GM12878 (cell line): ENCODE measurements around the gene ICA1. TPM values are rescaled to one million over a fixed set of nuclear protein-coding genes. Genes with fewer than 3 reads are reported as not detected.

ENCODE experiments used
- ATAC-seq: fragments of 200-7000 bp; cut with Tn5 transposase; 3 replicates; pipeline ENCODE4 v1.9.1; 2020; ENCODE audit warnings: mild to moderate bottlenecking, moderate library complexity
- BruUV-seq: library from RNA; stranded (reverse); fragments of 400-500 nt; replicated peaks from 2 replicates; lab custom pipeline; 2021; lab: Mats Ljungman, UMichigan
- CTCF ChIA-PET: fragments of 300-600 bp; sonication (Branson Sonifier 250); formaldehyde crosslinking; extraction: SDS; loops from one replicate; lab custom pipeline; 2021; ENCODE audit warnings: inconsistent platforms; lab: Yijun Ruan, JAX
- POLR2A ChIA-PET: fragments of 350-600 bp; formaldehyde crosslinking; extraction: SDS; loops from one replicate; lab custom pipeline; 2021; ENCODE audit warnings: inconsistent platforms; lab: Charles Lee
- RAD21 ChIA-PET: fragments of 300-600 bp; sonication (Branson Sonifier 250); formaldehyde crosslinking; loops from one replicate; lab custom pipeline; 2023; ENCODE audit warnings: antibody characterized with exemption; ENCODE audit not compliant: unreplicated experiment; lab: Charles Lee
- SMC1A ChIA-PET: fragments of 300-600 bp; sonication (Branson Sonifier 250); formaldehyde crosslinking; loops from one replicate; lab custom pipeline; 2023; ENCODE audit not compliant: unreplicated experiment, uncharacterized antibody; lab: Charles Lee
- DNase-seq: peaks from one replicate; pipeline ENCODE4 v3.0.0-alpha.2; 2011; ENCODE audit warnings: low read depth, low spot score
- FAIRE-seq: peaks from 3 replicates; lab custom pipeline; 2011; peaks lifted over from hg19 to GRCh38; lab: Jason Lieb, UNC
- H2AFZ ChIP-seq: 2 replicates; pipeline ENCODE4 v1.6.0; 2011; ENCODE audit warnings: low read depth, low read length, control low read depth; ENCODE audit not compliant: control insufficient read depth
- H3K27ac ChIP-seq: 2 replicates; pipeline ENCODE4 v1.5.1; 2011; ENCODE audit warnings: control low read depth; ENCODE audit not compliant: control insufficient read depth, insufficient read depth
- H3K27me3 ChIP-seq, 2 experiments: replicated peaks in 1 of 2; 2 replicates each; pipeline versions ENCODE4 v1.6.0 to v1.6.1; 2011; ENCODE audit warnings: low read length in 1 of 2; ENCODE audit not compliant: control insufficient read depth in 2 of 2, insufficient read depth in 2 of 2
- H3K36me3 ChIP-seq, 2 experiments: 2 replicates each; pipeline ENCODE4 v1.5.1; 2011; ENCODE audit warnings: low read length in 1 of 2; ENCODE audit not compliant: control insufficient read depth in 2 of 2, insufficient read depth in 2 of 2
- H3K4me1 ChIP-seq: 2 replicates; pipeline ENCODE4 v1.6.1; 2011; ENCODE audit warnings: mild to moderate bottlenecking, low read length, moderate library complexity, mixed read lengths; ENCODE audit not compliant: control insufficient read depth, insufficient read depth
- H3K4me2 ChIP-seq: 2 replicates; pipeline ENCODE4 v1.6.0; 2011; ENCODE audit warnings: control low read depth; ENCODE audit not compliant: control insufficient read depth, insufficient read depth
- H3K4me3 ChIP-seq: fragments of 200-600 bp; sonication (generic); 2 replicates; pipeline ENCODE4 v1.5.1; 2016
- H3K79me2 ChIP-seq: 2 replicates; pipeline ENCODE4 v1.6.0; 2011; ENCODE audit warnings: low read length; ENCODE audit not compliant: control insufficient read depth, insufficient read depth
- H3K9ac ChIP-seq: 2 replicates; pipeline ENCODE4 v1.8.0; 2011; ENCODE audit warnings: low read length, control low read depth, mixed read lengths; ENCODE audit not compliant: control insufficient read depth, insufficient read depth
- H3K9me3 ChIP-seq: replicated peaks from 3 replicates; pipeline ENCODE4 v1.5.1; 2011; ENCODE audit warnings: mild to moderate bottlenecking, low read length; ENCODE audit not compliant: control insufficient read depth, insufficient read depth
- H4K20me1 ChIP-seq: 2 replicates; pipeline ENCODE4 v1.6.0; 2011; ENCODE audit not compliant: control insufficient read depth, insufficient read depth
- BRCA1 ChIP-seq: IDR thresholded peaks from 2 replicates; pipeline ENCODE4 v1.6.1; 2011; ENCODE audit warnings: low read depth, low read length, improper control_type of control experiment
- CEBPZ ChIP-seq: fragments of 150-350 bp; IDR thresholded peaks from 2 replicates; pipeline ENCODE4 v1.6.1; 2016; ENCODE audit warnings: low read depth, low read length
- EED ChIP-seq: sonication (generic); IDR thresholded peaks from 2 replicates; pipeline ENCODE4 v1.6.1; 2016; ENCODE audit warnings: antibody characterized with exemption, low read depth
- MTA2 ChIP-seq: fragments of 450-650 bp; IDR thresholded peaks from 2 replicates; pipeline ENCODE4 v1.6.1; 2016; ENCODE audit warnings: low read depth, mild to moderate bottlenecking, moderate library complexity
- NFIC ChIP-seq: IDR thresholded peaks from 2 replicates; pipeline ENCODE4 v1.6.1; 2012; ENCODE audit warnings: low read depth, mild to moderate bottlenecking, inconsistent platforms, low read length, moderate library complexity
- NR2C2 ChIP-seq: IDR thresholded peaks from 2 replicates; pipeline ENCODE4 v1.6.1; 2011; ENCODE audit warnings: borderline replicate concordance, low read depth; ENCODE audit not compliant: control insufficient read depth, insufficient read length
- POLR2A ChIP-seq: IDR thresholded peaks from 2 replicates; pipeline ENCODE4 v1.6.1; 2011; ENCODE audit warnings: low read depth, mild to moderate bottlenecking, low read length
- POLR2AphosphoS2 ChIP-seq: IDR thresholded peaks from 2 replicates; pipeline ENCODE4 v1.6.1; 2011; ENCODE audit warnings: low read depth, mild to moderate bottlenecking, low read length, improper control_type of control experiment, moderate library complexity
- RAD51 ChIP-seq: fragments of 450-650 bp; IDR thresholded peaks from 2 replicates; pipeline ENCODE4 v1.6.1; 2016; ENCODE audit warnings: moderate library complexity, mild to moderate bottlenecking, inconsistent platforms
- SREBF2 ChIP-seq: IDR thresholded peaks from 2 replicates; pipeline ENCODE4 v1.6.1; 2012; ENCODE audit warnings: mild to moderate bottlenecking, low read length
- SUZ12 ChIP-seq: fragments of 200-600 bp; sonication (generic); IDR thresholded peaks from one replicate; pipeline ENCODE4 v1.6.1; 2018; ENCODE audit warnings: antibody characterized with exemption, mild to moderate bottlenecking; ENCODE audit not compliant: unreplicated experiment
- WGBS: methylation state at CpG from one replicate; pipeline ENCODE4 v1.1.6; 2016; ENCODE audit warnings: low lambda C conversion rate; ENCODE audit not compliant: insufficient replicate concordance, insufficient coverage; ENCODE audit errors: missing lambda C conversion rate; 5-methylcytosine and 5-hydroxymethylcytosine counted together
- in situ Hi-C: fragments of 300-500 bp; cut with MboI; formaldehyde crosslinking; loops from 9 replicates; pipeline ENCODE4 v1.14.3; 2018; ENCODE audit warnings: mixed read lengths
- intact Hi-C: fragments of 100-400 bp; cut with micrococcal nuclease; formaldehyde crosslinking; loops from one replicate; pipeline ENCODE4 v1.14.2; 2022; ENCODE audit not compliant: unreplicated experiment
- polyA plus RNA-seq, 11 experiments: library from polyadenylated mRNA; depleted of rRNA in 4 of 11; unstranded in 6 of 11; stranded (reverse) in 5 of 11; fragments of >200 nt; fragmentation: Nextera tagmentation in 4 of 11; fragmentation: Illumina TruSeq in 1 of 11; extraction: Ambion mirVana in 4 of 11; extraction: Trizol in 1 of 11; gene quantifications; 1 replicate in 1 of 11; 2 replicates in 10 of 11; pipeline versions ENCODE4 v1.2.1 to v1.2.3, GENCODE V29; 2011 to 2016; ENCODE audit warnings: inconsistent platforms in 2 of 11, missing spikeins in 2 of 11, low read depth in 1 of 11
- total RNA-seq, 4 experiments: library from RNA; depleted of rRNA in 3 of 4; stranded (reverse); fragments of >200 nt in 3 of 4; fragmentation: Illumina TruSeq in 1 of 4; extraction: Trizol in 1 of 4; gene quantifications; 2 replicates each; pipeline versions ENCODE4 v1.2.1 to v1.2.3, GENCODE V29; 2013 to 2021
- TF ChIP-seq, protein P1 (sequence below): fragments of 450-650 bp; IDR thresholded peaks from 2 replicates; pipeline ENCODE4 v1.6.1; 2016; ENCODE audit warnings: mild to moderate bottlenecking
- TF ChIP-seq, protein P2 (sequence below): IDR thresholded peaks from 2 replicates; pipeline ENCODE4 v1.6.1; 2011; ENCODE audit warnings: borderline replicate concordance, low read depth, mild to moderate bottlenecking, moderate library complexity, mixed read lengths, low read length; ENCODE audit not compliant: insufficient read depth; ENCODE audit errors: extremely low read length
- TF ChIP-seq, protein P3 (sequence below): fragments of 450-650 bp; conservative IDR thresholded peaks from 2 replicates; pipeline ENCODE4 v1.6.1; 2017; ENCODE audit warnings: mild to moderate bottlenecking, moderate library complexity

ICA1 gene
- total and polyA plus RNA-seq, 10 of the 15 experiments (the other 5 are each of a cell fraction or from before 2014, with no cell fraction given), result 1.3 to 35.1 (median 3.3) TPM

GRCh38 chr7:8201846-8202441, 60.0 kb downstream of the ICA1 start:
- CTCF ChIA-PET, result interaction anchor here (0.9 to 2.4 kb wide), 4 partner anchors 11 to 437 kb away, joined by 3 to 8 read pairs (median 4); no protein-coding TSS in a partner anchor
- Histone ChIP-seq H3K4me3 (no peak overlapping the region), H3K79me2 (no peaks in the 10 kb centered on the region), H3K4me2 (no peak overlapping the region), H4K20me1 (no peaks in the 10 kb centered on the region)
- no peak for DNase-seq
- 21% methylated on average over 3 of the region's 3 CpGs for WGBS
- RAD21 ChIA-PET, result interaction anchor here (0.9 to 1.5 kb wide), 2 partner anchors 15 to 24 kb away, joined by 3 to 4 read pairs; no protein-coding TSS in a partner anchor
- TF ChIP-seq POLR2AphosphoS2 (no peak), POLR2A (no peak), RAD51 (no peak), MTA2 (peak; percentile 55; the same call in 1 of the 2 replicates), NFIC (peak; percentile 16; the same call in 1 of the 2 replicates), SUZ12 (no peak), EED (no peak), SREBF2 (no peak), NR2C2 (no peak), BRCA1 (no peak), CEBPZ (no peak)
- TF ChIP-seq, protein P1, sequence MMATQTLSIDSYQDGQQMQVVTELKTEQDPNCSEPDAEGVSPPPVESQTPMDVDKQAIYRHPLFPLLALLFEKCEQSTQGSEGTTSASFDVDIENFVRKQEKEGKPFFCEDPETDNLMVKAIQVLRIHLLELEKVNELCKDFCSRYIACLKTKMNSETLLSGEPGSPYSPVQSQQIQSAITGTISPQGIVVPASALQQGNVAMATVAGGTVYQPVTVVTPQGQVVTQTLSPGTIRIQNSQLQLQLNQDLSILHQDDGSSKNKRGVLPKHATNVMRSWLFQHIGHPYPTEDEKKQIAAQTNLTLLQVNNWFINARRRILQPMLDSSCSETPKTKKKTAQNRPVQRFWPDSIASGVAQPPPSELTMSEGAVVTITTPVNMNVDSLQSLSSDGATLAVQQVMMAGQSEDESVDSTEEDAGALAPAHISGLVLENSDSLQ, result peak; percentile 34; the same call in 1 of the 2 replicates
- TF ChIP-seq, protein P2, sequence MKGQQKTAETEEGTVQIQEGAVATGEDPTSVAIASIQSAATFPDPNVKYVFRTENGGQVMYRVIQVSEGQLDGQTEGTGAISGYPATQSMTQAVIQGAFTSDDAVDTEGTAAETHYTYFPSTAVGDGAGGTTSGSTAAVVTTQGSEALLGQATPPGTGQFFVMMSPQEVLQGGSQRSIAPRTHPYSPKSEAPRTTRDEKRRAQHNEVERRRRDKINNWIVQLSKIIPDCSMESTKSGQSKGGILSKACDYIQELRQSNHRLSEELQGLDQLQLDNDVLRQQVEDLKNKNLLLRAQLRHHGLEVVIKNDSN, result no peak
- TF ChIP-seq, protein P3, sequence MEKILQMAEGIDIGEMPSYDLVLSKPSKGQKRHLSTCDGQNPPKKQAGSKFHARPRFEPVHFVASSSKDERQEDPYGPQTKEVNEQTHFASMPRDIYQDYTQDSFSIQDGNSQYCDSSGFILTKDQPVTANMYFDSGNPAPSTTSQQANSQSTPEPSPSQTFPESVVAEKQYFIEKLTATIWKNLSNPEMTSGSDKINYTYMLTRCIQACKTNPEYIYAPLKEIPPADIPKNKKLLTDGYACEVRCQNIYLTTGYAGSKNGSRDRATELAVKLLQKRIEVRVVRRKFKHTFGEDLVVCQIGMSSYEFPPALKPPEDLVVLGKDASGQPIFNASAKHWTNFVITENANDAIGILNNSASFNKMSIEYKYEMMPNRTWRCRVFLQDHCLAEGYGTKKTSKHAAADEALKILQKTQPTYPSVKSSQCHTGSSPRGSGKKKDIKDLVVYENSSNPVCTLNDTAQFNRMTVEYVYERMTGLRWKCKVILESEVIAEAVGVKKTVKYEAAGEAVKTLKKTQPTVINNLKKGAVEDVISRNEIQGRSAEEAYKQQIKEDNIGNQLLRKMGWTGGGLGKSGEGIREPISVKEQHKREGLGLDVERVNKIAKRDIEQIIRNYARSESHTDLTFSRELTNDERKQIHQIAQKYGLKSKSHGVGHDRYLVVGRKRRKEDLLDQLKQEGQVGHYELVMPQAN, result no peak
- TF ChIP-seq, all 136 proteins: peak for 3
- Histone ChIP-seq H3K36me3 (no peaks in the 10 kb centered on the region), H3K4me1 (no peaks in the 10 kb centered on the region), H3K9ac (no peak overlapping the region), H3K9me3 (no peaks in the 10 kb centered on the region), H2AFZ (no peak overlapping the region), H3K27ac (no peak overlapping the region), H3K27me3 (no peaks in the 10 kb centered on the region)
- BruUV-seq, result no TSS peak
- no peak for FAIRE-seq
- ChIA-PET POLR2A (interaction anchor here (1.0 kb wide), 1 partner anchor 442 kb away, joined by 4 read pairs; no protein-coding TSS in a partner anchor), SMC1A (interaction anchor here (0.6 to 2.3 kb wide), 6 partner anchors 9 to 258 kb away, joined by 3 to 15 read pairs (median 4); no protein-coding TSS in a partner anchor)
- ATAC-seq, result peak; percentile 66
- intact Hi-C loops (no loop called here), in situ Hi-C loops (loop anchor here (25.0 kb wide), 1 partner anchor 615 kb away; no protein-coding TSS in a partner anchor)
